ENCODE data around the gene HOXC6.

HOXC6 gene

GRCh38 chr12:54001283-54002187, 26.7 kb upstream of the HOXC6 start:
- DNase-seq, result peak; percentile 74

- DNase-seq, result peak; percentile 67
Observed at GRCh38 chr12:54002278-54002914, 25.8 kb upstream of the HOXC6 start.

- peak; percentile 67 for DNase-seq
Observed at GRCh38 chr12:54002915-54003389, 25.3 kb upstream of the HOXC6 start.

DNA sequence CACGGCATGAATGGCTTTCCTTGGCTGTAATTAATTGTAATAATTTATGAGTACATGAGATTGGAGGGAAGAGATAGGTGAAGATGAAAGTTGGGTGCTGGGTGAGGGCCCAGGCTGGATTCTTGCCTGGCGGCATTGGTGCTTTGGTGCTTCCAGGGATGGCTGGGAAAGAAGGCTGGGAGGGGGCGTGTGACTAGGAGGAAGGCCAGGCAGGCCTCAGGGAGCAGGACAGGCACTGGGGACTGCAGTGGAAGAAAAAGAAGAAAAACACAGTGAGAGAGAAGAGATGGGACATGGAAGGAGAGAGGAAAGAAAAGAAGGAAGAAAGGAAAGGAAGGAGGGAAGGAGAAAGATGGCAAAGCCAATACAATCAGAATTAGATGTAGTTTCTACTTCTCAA, 24.6 kb upstream of the HOXC6 start:
- peak; percentile 74 for DNase-seq

DNA sequence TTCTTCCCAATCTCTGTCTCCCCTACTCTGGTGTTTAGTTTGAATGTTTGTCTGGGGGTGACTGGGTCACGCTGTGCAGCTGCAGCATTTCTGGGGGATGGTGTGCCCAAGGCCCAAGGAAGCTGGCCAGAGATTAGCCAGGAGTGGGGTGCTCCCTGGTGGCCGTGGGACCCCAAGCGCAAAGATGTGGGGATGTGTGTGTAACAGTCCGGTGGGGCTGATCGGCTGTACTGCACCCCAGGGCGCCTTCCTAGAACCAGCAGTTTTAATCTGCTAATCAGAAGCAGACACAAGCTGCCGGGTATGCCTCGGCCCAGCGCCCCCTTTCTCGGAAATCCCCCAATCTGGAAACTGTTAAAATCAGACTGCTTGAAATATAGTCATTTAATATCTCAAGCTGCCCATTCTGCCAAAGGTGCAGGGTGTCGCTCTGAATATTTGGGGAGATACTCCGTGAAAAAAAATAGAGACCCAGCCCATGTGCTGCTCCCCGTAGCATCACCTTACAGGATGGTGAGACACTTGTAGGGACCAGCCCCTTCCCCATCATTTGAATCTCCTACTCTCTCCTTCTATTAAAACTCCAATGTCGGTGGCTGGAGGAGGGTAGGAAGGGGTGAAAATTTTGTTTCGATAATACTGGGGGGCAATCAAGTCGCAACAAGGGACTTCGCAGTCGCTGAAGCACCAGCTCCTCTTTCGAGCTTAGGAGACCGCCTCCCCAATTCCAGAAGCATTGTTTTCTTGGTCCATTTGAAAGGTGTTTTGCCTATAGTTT, 24.0 kb upstream of the HOXC6 start:
- no peak for DNase-seq

DNA sequence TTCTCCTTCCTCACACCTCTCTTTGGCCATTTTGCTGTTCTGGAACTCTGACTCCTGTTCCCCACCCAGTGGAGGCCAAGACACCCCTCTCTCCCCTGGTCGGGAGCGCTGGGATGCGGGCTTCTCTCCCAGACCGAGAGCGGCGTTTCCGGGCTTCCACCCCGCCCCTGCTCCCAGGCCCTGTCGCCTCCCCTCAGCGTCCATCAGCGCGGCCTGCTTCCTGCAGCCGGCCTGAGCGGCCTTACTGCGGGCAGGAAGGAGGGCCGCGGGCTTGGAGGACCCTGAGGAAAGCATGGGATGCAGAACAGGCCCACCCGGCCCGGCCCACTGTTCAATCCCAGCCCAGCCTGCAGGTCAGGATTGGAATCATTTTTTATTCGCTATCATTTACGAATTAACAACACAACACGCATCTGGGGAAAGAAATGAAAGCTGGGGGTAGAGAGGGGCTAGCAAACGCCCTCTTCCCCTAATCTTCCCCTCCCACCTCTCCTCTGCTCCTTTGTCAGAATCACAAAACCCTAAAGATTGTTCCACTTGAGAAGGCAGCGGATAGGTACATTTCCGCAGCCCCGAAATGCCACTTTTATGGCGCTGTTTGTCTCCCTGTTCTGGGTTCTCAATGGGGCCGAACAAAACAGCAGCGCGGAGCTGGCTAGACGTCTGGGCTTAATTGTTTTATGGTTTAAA, 23.3 kb upstream of the HOXC6 start:
- DNase-seq, result peak; percentile 82

DNA sequence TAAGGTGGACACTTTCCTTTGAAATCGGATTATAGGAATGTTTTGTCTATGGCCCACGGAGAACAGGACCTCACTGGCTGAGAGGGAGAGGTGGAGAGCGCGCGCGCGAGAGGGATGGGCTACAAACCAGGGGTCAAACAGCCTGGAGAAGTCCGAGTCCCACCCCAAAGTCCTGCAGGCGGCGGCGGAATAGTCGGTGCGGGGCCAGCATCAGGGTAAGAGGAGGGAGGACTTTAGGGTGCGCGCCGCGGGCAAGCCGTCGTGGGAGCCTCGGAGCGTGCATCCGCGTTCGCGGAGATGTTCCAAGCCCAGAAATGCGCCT, 22.7 kb upstream of the HOXC6 start:
- DNase-seq, result peak; percentile 86

DNA sequence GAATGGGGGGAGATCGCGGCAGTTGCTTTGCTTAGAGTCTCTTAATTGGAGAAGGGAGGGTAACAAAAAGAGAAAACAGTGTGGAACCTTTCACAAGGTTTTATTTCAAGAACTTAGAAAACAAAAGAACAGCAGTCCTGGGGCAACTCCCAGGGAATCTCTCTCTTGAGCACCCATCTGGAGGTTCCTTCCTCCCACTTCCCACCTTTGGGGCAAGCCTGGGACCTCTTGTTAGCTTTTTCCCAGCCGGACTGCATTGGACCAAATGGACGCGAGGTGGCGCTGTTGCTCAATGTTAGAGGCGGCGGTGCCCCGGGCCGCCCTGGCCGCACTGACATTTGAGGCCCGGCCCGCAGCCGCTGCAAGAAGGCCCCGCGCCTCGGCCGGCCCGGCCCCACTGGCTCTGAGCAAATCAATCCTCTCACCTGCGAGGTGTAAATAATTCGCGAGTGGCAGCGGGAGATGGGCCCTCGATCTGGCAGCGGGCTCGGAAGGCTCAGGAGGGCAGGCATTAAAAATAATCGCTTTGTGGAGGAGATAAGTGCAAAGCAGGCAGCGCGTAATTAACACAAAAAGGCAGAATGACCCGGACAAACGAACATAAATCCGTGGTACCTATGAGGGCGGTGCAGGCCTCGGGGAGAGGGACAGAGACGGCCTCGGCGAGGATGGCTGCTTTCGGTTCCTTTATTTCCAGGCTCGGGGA, 22.2 kb upstream of the HOXC6 start:
- peak; percentile 93 for DNase-seq

DNA sequence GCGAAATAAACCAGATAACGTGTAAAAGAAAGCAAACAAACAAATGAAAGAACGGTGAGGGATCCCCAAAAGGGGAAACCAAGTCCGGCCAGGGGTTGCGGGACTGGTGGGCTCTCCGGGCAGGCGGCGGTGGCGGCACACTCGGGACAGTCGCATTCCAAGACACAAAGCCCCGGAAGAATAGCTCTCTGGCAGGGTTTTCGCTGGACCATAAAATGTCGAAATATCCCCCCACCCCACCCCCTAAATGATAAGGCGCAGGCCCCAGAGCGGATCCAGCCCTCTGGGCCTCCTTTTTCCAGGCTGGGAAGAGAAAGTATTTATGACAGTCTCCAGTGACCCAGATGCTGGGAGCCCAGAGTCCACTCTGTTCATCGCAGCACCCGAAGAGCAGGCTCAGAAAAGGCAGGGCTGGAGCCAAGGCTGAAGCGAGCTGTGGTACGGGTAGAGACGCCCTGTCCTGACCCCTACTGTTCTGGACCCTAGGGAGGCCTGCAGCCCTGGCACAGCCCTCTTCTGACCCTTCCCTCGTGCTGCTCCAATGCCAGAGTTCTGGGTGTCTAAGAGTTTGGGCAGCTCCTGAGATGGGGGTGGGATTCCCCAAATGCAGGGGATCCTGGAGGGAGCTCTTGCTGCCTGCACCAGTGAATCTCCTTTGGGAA, 21.6 kb upstream of the HOXC6 start:
- no peak for DNase-seq

DNA sequence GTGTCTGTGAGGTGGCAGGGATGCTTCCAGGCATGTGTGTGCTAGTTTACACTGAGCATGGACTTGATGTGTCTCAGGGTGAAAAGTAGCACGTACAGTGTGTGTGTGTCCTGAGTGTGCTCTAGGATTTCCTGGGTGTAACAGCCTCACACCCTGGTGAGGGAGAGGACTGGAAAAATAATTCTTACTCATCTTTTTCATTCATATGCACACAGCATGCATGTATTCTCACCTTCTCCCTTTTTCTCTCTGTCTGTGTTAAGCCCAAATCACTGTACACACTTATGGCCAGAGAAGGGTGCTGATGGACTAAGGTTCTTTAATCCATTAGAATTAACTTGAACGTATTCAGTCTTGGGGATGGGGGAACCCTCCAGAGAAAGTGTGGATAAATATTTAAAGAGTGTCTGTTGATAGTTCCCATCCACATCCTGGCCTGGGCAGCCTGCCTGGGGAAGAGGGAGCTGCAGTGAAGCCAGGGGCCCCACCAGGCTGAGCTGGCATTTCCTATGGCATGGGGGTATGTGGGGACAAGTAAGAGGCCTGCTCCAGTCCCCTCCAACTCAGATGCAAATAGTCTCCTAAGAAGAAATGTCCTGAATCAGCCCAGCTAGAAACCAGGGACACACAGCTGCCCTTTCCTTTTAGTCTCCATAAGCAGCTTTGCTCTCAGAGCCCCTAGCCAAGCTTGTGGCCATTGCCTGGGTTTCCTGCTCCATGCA, 20.5 kb upstream of the HOXC6 start:
- DNase-seq, result no peak

DNA sequence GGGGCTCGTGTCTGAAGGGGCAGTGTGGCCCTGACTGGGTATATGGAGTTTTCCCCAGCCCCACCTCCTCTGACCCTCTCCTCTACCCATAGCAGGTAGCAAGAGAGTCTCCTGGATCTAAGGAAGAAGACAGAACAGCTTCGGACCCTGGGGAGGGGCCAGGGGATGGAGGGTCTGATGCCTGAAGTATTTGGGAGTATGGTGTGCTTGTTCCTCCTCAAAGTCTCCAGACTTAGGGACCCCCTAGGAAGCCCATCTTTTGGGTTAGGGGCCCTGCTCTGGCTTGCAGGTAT, 20.0 kb upstream of the HOXC6 start:
- DNase-seq, result no peak

DNA sequence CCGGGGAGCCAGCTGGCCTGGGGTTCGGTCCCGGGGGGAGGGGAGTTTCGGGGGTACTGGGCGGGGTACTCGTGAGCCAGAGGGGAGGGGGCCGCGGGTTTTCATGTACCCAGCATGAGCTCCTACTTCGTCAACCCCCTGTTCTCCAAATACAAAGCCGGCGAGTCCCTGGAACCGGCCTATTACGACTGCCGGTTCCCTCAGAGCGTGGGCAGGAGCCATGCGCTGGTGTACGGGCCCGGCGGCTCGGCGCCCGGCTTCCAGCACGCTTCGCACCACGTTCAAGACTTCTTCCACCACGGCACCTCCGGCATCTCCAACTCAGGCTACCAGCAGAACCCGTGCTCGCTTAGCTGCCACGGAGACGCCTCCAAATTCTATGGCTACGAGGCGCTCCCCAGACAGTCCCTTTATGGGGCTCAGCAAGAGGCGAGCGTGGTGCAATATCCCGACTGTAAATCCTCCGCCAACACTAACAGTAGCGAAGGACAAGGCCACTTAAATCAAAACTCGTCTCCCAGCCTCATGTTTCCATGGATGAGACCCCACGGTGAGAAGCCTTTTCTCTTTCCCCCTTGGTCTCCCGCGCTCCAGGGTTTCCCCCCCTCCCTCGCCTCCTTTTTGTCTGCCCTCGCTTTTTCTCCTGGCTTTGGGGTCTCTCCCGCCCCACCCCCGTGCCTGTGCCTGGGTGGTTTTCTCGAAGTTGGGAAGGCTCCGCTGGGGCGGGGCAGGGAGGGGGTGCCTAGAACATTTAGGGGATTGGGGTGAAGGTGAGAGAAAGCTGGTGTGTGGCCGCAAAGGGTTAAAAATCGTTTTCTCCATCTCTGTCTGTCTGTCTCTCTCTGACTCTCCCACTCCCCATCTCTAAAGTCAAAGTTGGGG, 18.8 kb upstream of the HOXC6 start:
- peak; percentile 78 for DNase-seq

- DNase-seq, result peak; percentile 74
Observed at GRCh38 chr12:54010053-54010971, 17.9 kb upstream of the HOXC6 start.

- no peak for DNase-seq
Observed at GRCh38 chr12:54010972-54011664, 17.1 kb upstream of the HOXC6 start.

- DNase-seq, result no peak
Observed at GRCh38 chr12:54011665-54012532, 16.3 kb upstream of the HOXC6 start.

DNA sequence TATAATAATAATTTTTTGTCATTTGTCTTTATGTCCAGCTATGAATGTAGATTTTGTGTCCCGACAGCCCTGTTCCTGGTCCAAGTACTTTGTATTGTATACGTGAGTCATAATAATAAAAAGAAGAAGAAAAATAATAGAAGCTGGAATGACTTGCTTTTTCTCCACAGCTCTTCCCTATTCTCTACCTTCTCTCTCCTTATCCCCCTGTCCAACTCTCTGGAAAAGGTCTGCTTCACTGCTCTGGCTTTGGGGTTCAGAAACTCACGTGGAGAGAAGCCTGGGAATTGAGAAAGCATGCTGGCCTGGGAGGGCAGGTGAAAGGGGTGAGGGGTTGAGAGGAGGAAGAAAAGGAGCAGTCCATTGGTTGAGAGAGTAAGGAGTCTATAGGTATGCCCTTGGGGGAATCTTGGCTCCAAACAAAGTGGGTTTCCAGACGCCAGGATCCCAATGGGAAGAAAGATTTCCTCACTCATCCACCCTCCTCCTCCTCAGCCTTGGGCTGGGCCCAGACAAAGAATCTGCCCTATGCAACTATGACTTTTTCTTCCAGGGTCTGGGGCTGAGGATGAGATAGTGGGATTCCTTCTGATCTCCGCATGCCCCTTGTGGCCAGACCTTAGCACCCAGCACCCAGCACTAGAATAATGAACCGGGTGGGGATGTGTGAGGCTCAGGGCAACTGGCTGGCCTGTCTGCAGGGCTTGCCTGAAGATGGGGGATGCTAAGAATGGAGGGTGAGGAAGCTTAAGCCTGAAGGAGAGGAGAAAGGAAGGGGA, 15.4 kb upstream of the HOXC6 start:
- no peak for DNase-seq

Measured in right kidney (tissue), 1 donor.